ENCODE data around the gene TRIM37. TPM values are rescaled to one million over a fixed set of nuclear protein-coding genes. Genes with fewer than 3 reads are reported as not detected.

Gene TRIM37
- total and polyA plus RNA-seq, 2 of the 8 experiments (the other 6 are each of a cell fraction or from before 2014, with no cell fraction given), result 38.2 to 57.0 TPM

GRCh38 chr17:59027750-59028149, 78.9 kb downstream of the TRIM37 start:
- no peaks in the 10 kb centered on the region for H3K9me3 ChIP-seq (ENCODE audit: insufficient read depth in 2 of 2, low read depth in 1 of 2, low read length in 1 of 2)
- H3K79me1 ChIP-seq (ENCODE audit: low read depth, low read length), result no peaks in the 10 kb centered on the region; the same call in none of the 2 replicates
- no peak overlapping the region for H3K4ac ChIP-seq (replicated peaks; ENCODE audit: insufficient read length, low read depth, low read length)
- ChIA-PET CTCF (ENCODE audit: partially characterized antibody) (no interaction called here), POLR2A (ENCODE audit: partially characterized antibody) (no interaction called here)
- no peak for DNase-seq (ENCODE audit: low read depth in 1 of 2, low spot score in 2 of 2)
- H3K79me2 ChIP-seq (ENCODE audit: control insufficient read depth in 1 of 2, insufficient read depth in 2 of 2, low read length in 2 of 2), result no peaks in the 10 kb centered on the region
- no peak overlapping the region for H3K14ac ChIP-seq (ENCODE audit: insufficient read length)
- no peak overlapping the region for H3K56ac ChIP-seq (replicated peaks; ENCODE audit: insufficient read length, low read depth, low read length)
- H3K23me2 ChIP-seq (ENCODE audit: low read depth, low read length), result no peaks in the 10 kb centered on the region
- no peak overlapping the region for H3K23ac ChIP-seq (ENCODE audit: insufficient read length)
- H3K9ac ChIP-seq (replicated peaks in 1 of 4; ENCODE audit: extremely low read depth in 1 of 4, low read depth in 3 of 4, low read length in 3 of 4), result no peak overlapping the region
- no peak overlapping the region for H2BK20ac ChIP-seq (ENCODE audit: low read length)
- no peak overlapping the region for H3K27ac ChIP-seq (ENCODE audit: low read depth, low read length)
- H2BK15ac ChIP-seq (ENCODE audit: low read length), result no peak overlapping the region
- no peaks in the 10 kb centered on the region for H3K4me1 ChIP-seq (replicated peaks in 1 of 4; ENCODE audit: control insufficient read depth in 3 of 4, insufficient read depth in 4 of 4, low read length in 3 of 4)
- no peak overlapping the region for H2BK120ac ChIP-seq (replicated peaks; ENCODE audit: low read depth, low read length)
- no peaks in the 10 kb centered on the region for H4K20me1 ChIP-seq (replicated peaks in 1 of 2; ENCODE audit: control insufficient read depth in 1 of 2, insufficient read depth in 2 of 2, low read length in 2 of 2)
- peaks cover 3 to 18% (median 9%) of the 10 kb centered on the region in 4 experiments; a peak in 6 of 8 replicates for H3K36me3 ChIP-seq (ENCODE audit: control insufficient read depth in 2 of 4, insufficient read depth in 4 of 4, low read length in 3 of 4)
- H2BK5ac ChIP-seq (ENCODE audit: low read depth, low read length), result no peak overlapping the region
- no peaks in the 10 kb centered on the region for H3K27me3 ChIP-seq (replicated peaks in 1 of 4; ENCODE audit: control insufficient read depth in 3 of 4, extremely low read depth in 1 of 4, insufficient read depth in 3 of 4, low read length in 3 of 4)
- H2AK5ac ChIP-seq (ENCODE audit: low read depth, low read length), result no peak overlapping the region
- H2BK12ac ChIP-seq (ENCODE audit: low read depth, low read length), result no peak overlapping the region
- H3K4me2 ChIP-seq (ENCODE audit: insufficient read depth in 1 of 2, low read depth in 2 of 2, low read length in 2 of 2), result no peak overlapping the region
- FAIRE-seq, result no peak
- H4K91ac ChIP-seq (replicated peaks; ENCODE audit: insufficient read length, low read length), result no peak overlapping the region
- H3K18ac ChIP-seq (ENCODE audit: extremely low read depth, low read length), result no peak overlapping the region
- TF ChIP-seq, protein P1, sequence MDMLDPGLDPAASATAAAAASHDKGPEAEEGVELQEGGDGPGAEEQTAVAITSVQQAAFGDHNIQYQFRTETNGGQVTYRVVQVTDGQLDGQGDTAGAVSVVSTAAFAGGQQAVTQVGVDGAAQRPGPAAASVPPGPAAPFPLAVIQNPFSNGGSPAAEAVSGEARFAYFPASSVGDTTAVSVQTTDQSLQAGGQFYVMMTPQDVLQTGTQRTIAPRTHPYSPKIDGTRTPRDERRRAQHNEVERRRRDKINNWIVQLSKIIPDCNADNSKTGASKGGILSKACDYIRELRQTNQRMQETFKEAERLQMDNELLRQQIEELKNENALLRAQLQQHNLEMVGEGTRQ (IDR thresholded peaks at IDR 0.05; ENCODE audit: low read length), result no peak
- TF ChIP-seq PHF8 (conservative IDR thresholded peaks at IDR 0.05; ENCODE audit: low read depth, low read length) (no peak), RNF2 (IDR thresholded peaks at IDR 0.05; ENCODE audit: borderline replicate concordance, low read depth, low read length, missing control alignments, poor library complexity, severe bottlenecking) (no peak), RFX5 (IDR thresholded peaks at IDR 0.05; ENCODE audit: borderline replicate concordance, low read depth, low read length) (no peak), JUN (IDR thresholded peaks at IDR 0.05; ENCODE audit: low read depth, low read length) (no peak), TEAD4 (IDR thresholded peaks at IDR 0.05; ENCODE audit: low read depth, low read length) (no peak), NANOG (IDR thresholded peaks at IDR 0.05; ENCODE audit: insufficient read depth, low read depth, low read length, poor library complexity, severe bottlenecking) (no peak), SUZ12 (IDR thresholded peaks at IDR 0.05; ENCODE audit: low read length) (no peak), MAFK (IDR thresholded peaks at IDR 0.05; ENCODE audit: low read depth, low read length) (no peak), EP300 (IDR thresholded peaks at IDR 0.05; ENCODE audit: borderline replicate concordance in 1 of 2, low read depth in 2 of 2, low read length in 2 of 2) (no peak), SRF (IDR thresholded peaks at IDR 0.05; ENCODE audit: low read depth, low read length) (no peak), CHD1 (IDR thresholded peaks at IDR 0.05; ENCODE audit: low read depth, low read length) (no peak)
- 79% methylated on average over 4 of the region's 4 CpGs; no CpG with 5 or more reads in 1 of the 2 experiments for WGBS, 2 experiments (ENCODE audit: extremely low coverage in 1 of 2, insufficient coverage in 1 of 2, insufficient read length in 1 of 2, insufficient replicate concordance in 2 of 2, low coverage in 1 of 2, low lambda C conversion rate in 2 of 2, missing lambda C conversion rate in 1 of 2)
- H2AFZ ChIP-seq (ENCODE audit: low read length), result no peak overlapping the region
- H4K8ac ChIP-seq (ENCODE audit: extremely low read depth, insufficient read depth, low read length), result no peak overlapping the region
- no peak overlapping the region for H4K5ac ChIP-seq (ENCODE audit: insufficient read length, low read depth, low read length)
- no peak overlapping the region for H3K4me3 ChIP-seq (ENCODE audit: extremely low read depth in 1 of 4, insufficient read depth in 2 of 4, low read depth in 3 of 4, low read length in 4 of 4)

All from H1 (cell line).